HG03097 (cell line): ENCODE results near the gene HSP90AA1.
"Not testable (repeated sequence)": the region's sequence is repeated elsewhere in the genome, so short reads cannot be mapped to it uniquely, and the experiment has no call there.

Experiments
- ATAC-seq: cut with Tn5 transposase; IDR thresholded peaks from one replicate; pipeline ENCODE4 v1.9.1; 2021; ENCODE audit not compliant: unreplicated experiment, low FRiP score

HSP90AA1 gene

DNA sequence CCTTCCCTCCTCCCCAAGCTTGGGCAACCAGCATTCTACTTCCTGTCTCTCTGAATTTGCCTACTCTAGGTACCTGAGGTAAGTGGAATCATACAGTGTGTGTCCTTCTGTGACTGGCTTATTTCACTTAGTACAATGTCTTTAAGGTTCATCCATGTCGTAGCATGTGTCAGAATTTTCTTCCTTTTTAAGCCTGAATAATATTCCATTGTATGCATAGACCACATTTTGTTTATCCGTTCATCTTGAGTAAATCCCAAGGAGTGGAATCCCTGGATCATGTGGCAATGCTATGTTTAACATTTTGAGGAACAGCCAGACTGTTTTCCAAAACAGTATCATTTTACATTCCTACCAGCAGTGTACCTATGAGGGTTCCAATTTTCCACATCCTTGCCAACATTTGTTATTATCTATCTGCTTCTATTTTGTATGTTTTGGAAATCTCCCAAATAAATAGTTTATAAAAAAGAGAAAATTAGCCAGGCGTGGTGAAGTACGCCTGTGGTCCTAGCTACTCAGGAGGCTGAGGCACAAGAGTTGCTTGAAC, 12.4 kb downstream of the HSP90AA1 start:
- no peak for ATAC-seq

DNA sequence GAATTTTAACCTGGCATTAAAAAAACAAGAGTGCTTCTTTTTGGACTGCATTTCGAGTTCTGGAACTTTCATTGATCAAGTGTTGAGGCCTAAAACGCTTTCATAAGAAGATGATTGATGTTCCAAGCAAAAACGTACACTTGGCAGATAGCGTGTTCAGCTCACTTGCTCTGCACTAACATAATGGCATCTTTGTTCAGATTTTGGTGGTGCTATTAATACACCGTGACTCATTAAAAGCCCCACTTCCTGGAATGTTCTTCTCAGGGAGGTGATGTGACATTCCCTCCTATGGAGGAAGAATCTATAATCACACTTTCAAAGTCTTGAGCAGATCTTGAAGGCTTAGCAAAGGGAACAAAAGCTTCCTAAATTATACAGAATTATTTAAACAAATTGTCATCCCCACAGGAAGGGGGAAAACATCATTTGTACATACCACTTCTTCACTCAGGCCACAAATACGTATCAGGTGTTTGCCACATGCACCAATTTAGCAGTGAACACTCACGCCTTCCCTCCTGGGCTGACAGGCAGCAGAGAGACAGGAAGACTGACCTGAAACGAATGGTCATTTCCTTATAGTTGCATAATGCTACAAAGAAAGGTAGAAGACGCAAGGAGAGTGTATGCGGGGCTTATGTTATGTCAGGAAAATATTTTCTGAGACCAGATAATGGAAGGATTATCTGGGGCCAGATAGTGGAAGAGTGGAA, 15.4 kb downstream of the HSP90AA1 start:
- ATAC-seq: no peak

DNA sequence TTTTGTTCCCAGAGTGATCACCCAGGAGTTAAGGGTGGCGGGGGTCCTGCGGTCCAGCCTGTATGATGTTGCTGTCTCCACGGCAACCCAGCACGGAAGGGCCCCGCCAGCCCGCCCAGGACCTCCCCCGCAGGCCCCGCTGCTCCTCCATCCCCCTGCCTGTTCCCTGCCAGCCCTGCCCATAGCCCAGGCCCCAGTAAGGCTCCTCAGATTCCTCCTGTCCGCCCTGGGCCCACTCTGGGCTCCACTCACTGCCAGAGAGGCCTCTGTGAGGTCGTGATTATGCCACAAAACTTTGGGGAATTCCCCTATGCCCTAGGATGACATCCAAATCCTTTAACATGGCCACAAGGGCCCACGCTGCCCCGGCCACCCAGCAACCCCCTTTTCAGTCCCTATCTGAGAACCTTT, 20.8 kb downstream of the HSP90AA1 start:
- ATAC-seq: no peak

- ATAC-seq: not testable (repeated sequence)
Measured at GRCh38 chr14:102064590-102064989, 22.3 kb downstream of the HSP90AA1 start.

DNA sequence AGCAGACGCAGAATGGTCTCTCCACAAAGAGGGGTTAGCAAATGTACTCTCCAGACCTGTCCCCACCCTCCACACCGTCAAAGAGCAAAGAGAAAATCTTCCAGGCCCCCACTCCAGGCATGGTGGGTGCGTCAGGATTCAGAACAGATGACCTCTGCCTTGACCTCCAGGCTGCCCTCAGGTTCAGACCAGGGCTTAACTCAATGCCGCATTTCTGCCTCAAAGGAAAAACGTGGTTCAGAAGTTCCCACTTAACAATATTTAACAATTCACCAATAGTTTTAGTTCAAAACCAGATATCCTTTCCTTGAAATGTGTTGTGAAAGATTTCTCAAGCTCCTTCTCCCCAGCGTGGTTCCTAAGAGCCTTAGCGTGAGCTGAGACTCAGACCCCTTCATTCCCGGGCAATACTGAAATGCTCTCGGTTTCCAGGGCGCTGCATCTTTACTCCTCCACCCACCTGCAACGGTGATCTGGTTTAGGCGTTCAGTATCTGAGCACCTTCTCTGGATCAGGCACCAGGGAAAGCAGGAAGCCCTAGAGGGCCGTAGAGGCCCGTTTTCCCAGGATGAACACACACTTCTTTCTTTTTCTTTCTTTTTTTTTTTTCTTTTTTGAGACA, 22.9 kb downstream of the HSP90AA1 start:
- ATAC-seq: no peak

DNA sequence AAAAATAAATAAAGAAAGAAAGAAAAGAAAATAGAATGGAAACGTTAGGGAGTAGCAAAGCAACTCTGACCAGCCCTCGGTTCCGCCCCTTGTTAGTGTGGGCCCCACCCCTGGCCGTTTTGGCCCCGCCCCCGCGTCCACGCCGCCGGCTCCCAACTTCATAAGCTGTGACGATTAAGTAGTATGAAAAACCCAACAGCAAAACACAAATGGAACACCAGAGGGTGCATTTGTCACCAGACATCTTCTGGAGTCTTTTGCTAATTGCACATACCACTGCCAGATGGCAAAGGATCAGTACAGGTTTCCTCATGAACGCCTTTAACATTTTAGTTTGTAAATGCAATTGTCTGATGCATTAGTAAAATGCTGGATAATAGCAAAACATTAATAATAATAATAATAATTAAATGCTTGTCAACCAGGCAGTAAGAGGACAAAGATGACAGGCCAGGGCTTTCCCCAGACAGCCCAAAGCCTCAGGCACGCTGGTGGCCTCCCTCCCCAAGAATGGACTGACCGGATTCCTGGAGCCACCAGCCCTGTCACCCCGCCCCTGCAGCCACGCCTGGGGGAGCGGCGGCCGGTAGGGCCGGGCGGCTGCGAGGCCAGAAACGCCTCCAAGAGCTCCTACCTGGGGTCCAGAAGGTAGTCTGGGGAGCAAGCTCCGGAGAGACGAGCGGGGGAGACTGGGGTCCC, 23.6 kb downstream of the HSP90AA1 start:
- no peak for ATAC-seq

DNA sequence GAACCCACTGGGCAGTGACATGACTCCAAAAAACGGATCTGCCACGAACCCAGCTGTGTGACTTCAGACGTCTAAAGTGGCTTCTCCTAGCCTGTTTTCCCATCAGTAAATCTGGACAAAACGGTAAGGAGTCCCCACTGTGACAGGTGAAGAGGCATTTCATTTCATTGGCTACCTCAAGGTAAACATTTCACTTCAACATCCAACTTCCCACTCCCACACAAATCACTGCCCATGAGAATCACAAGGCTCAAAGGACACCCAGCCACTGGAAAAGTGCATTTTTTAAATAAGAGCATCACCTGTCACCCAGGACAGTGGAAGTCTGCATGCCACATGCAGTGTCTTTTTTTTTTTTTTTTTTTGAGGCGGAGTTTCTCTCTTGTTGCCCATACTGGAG, 27.9 kb downstream of the HSP90AA1 start:
- ATAC-seq: no peak

DNA sequence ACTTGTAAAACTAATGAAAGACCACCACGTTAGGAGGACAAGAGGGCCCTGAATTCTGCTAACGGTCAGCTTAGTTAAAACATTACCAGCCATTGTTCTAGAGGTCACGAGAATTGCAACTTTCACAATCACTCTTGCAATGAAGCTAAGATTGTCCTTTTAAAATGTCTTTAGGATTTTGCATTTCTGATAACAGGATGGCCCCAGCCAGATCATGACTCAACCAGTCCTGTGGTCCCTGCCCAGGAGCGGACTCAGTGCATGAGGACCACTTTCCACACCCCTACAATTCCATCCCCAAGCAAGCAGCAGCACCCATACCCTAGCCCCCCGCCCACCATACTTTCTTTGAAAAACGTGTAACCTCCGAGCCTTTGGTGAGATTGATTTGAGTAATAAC, 28.7 kb downstream of the HSP90AA1 start:
- no peak for ATAC-seq

DNA sequence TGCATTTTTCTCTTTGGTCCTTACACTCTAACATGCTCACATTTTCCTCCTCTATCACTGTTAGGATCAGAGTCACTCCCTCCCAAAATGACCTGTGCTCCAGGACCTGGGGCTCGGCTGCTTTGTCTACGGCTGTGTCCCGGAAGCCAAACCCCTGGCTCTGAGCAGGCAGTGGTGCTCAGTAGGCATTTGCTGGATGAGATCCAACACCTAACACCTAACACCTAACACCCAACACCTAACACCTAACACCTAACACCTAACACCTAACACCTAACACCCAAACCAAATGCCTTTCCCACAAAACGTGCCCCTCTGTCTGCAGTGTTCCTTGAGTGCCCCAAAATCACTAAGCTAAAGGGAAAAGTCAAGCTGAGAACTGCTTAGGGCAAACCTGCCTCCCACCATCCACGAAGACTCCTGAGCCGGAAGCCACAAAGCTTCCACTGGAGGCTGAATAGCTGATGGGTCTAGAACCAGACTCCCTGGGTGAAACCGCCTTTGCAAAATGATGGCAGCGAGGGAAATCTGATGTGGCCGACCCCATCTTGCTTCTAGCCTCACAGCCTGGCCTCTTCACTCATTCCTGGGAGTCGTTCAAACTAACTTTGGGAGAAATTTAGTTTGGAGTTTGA, 29.2 kb downstream of the HSP90AA1 start:
- ATAC-seq: no peak

- ATAC-seq: no peak
Measured at GRCh38 chr14:102056694-102057442, 30.0 kb downstream of the HSP90AA1 start.

- no peak for ATAC-seq
Measured at GRCh38 chr14:102055181-102055901, 31.5 kb downstream of the HSP90AA1 start.

DNA sequence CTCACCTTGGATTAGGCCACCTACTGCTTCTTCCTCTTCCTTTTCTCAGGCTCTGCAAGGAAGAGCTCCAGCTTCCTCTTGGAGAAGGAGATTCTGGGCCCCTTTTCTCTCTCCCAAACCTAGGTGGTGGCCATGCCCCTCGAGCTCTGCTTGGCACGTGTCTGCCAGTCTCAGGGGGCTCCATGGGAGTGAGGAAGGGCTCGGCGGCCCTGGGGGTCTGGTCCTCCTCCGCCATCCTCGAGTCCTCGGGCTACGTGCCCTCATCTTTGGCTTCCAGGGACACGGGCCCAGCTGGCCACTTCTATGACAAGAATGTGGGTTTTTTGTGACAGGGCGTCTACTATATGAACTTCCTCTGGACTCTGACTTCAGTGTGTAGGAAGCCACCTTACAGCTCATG, 34.3 kb downstream of the HSP90AA1 start:
- no peak for ATAC-seq

DNA sequence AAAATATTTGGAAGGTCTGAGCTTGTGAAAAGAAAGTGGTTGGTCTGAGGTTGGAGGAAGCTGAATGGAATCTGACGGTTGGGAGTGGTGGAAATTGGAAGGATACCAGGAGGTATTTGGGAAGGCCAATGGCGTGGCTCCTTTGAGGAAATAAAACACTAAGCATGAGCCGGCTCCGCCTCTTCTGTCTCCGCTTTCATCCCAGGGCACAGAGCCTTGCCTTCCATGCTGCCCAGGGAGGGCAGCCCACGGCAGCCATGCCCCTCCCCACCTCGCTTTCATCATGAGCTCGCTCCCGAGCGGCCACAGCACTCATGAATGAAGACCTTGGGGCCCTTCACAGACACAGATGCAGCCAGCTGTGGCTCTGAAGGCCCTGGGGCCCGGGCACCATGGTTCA, 36.2 kb downstream of the HSP90AA1 start:
- ATAC-seq: no peak

DNA sequence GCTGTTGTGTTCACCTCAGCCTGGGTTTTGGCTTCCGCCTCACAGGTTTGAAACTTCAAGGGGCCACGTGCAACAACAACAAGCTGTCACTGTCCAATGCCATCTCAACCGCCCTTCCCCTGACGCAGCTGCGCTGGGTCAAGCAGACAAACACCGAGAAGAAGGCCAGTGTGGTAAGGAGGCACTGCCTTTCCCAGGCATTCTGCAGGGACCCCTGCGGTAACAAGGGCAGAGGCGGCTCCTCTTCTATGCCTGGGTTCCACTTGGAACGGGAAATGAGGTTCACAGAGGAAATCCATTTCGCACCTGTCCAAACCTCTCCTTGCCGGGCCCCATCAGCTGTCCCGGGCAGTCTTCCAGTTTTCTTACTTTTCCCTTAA, 36.8 kb downstream of the HSP90AA1 start:
- ATAC-seq: no peak

GRCh38 chr14:102049258-102050025, 37.4 kb downstream of the HSP90AA1 start:
- no peak for ATAC-seq

DNA sequence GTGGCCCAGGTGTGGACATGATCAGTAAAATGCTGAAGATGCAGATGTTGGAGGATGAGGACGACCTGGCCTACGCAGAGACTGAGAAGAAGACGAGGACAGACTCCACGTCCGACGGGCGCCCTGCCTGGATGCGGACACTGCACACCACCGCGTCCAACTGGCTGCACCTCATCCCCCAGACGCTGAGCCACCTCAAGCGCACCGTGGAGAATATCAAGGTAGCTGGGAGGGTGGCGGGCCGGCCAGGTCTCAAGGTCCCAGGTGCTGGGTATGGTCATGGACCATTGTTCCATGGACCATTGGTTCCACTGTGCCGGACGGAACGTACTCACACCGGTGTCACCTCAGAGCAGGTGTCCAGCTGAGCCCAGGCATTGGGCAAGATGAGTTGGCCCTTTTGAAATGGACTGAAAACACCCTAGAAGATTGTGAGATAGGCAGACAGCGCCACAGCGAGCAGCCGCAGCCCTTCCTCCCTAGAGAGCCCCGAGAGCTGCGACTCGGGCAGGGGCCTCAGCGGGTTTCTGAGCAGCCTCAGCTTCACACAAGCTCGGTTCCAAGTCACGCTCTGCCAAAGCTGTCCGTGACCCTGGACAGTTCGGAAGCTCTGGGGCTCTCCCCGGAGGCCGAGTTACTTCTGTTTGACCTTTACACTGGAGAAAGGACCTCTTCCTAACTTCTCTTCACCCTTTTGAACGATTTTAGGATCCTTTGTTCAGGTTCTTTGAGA, 38.9 kb downstream of the HSP90AA1 start:
- ATAC-seq: no peak

DNA sequence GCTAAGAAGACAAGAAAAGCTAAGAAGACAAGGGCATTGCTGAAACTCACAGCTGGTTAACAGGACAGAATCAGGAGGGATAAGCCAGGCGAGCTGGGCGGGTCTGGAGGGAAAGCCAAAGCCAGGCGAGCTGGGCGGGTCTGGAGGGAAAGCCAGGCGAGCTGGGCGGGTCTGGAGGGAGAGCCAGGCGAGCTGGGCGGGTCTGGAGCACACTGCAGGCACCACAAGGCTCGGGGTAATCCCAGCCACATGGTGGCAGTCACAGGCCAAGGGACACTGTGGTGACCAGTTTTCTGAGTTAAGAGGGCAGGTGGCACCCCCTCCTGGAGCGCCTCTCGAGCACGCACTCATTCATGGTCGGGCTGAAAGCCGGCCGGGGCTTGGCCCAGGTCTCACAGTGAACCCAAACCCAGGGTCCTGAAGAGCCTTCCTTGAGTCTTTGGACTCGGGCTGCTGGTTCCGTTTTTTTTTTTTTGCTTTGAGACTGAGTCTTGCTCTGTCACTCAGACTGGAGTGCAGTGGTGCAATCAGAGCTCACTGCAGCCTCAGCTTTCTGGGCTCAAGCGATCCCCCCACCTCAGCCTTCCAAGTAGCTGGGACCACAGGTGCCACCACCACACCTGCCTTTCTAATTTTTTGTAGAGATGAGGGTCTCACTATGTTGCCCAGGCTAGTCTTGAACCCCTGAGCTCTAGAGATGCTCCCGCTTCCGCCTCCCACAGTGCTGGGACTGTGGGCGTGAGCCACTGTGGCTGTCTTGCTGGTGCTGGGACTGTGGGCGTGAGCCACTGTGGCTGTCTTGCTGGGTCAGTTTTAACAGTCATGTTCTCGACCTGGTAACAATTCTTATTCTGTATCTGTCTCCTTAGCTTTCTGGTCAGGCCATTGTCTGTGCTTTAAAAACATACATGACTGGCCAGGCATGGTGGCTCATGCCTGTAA, 40.2 kb downstream of the HSP90AA1 start:
- ATAC-seq: no peak
